H9 (cell line): ENCODE measurements around the gene IQCK. TPM values are rescaled to one million over a fixed set of nuclear protein-coding genes. Genes with fewer than 3 reads are reported as not detected.

Source experiments
- DNase-seq: peaks from one replicate; pipeline ENCODE4 v3.0.0-alpha.2; 2017
- H2AFZ ChIP-seq: one replicate; pipeline ENCODE4 v1.6.1; 2013; ENCODE audit warnings: mild to moderate bottlenecking, low read length, control low read depth, moderate library complexity
- H2AK5ac ChIP-seq: 2 replicates; pipeline ENCODE4 v1.6.1; 2013; ENCODE audit warnings: low read length, control low read depth, mixed read lengths; ENCODE audit not compliant: insufficient read length
- H2BK120ac ChIP-seq: one replicate; pipeline ENCODE4 v1.6.1; 2013; ENCODE audit warnings: low read depth, mild to moderate bottlenecking, low read length, control low read depth, inconsistent platforms; ENCODE audit not compliant: poor library complexity, severe bottlenecking
- H2BK12ac ChIP-seq: 2 replicates; pipeline ENCODE4 v1.6.1; 2013; ENCODE audit warnings: low read length, control low read depth, mixed read lengths, low read depth; ENCODE audit not compliant: insufficient read length
- H2BK15ac ChIP-seq: 2 replicates; pipeline ENCODE4 v1.6.1; 2013; ENCODE audit warnings: low read depth, low read length, control low read depth
- H2BK20ac ChIP-seq: one replicate; pipeline ENCODE4 v1.6.1; 2013; ENCODE audit warnings: low read depth, mild to moderate bottlenecking, low read length, control low read depth, inconsistent platforms; ENCODE audit not compliant: poor library complexity, severe bottlenecking
- H2BK5ac ChIP-seq: 2 replicates; pipeline ENCODE4 v1.6.1; 2013; ENCODE audit warnings: low read length, control low read depth, mixed read lengths; ENCODE audit not compliant: insufficient read length
- H3K14ac ChIP-seq: 2 replicates; pipeline ENCODE4 v1.6.1; 2013; ENCODE audit warnings: low read length, control low read depth; ENCODE audit not compliant: insufficient read depth
- H3K18ac ChIP-seq: 2 replicates; pipeline ENCODE4 v1.6.1; 2013; ENCODE audit warnings: low read depth, mild to moderate bottlenecking, mixed read lengths, low read length, control low read depth; ENCODE audit not compliant: insufficient read length
- H3K23ac ChIP-seq: 2 replicates; pipeline ENCODE4 v1.6.1; 2013; ENCODE audit warnings: low read length, control low read depth, mixed read lengths, low read depth; ENCODE audit not compliant: insufficient read length
- H3K23me2 ChIP-seq: 2 replicates; pipeline ENCODE4 v1.6.1; 2013; ENCODE audit warnings: low read depth, mild to moderate bottlenecking, mixed read lengths, low read length, control low read depth; ENCODE audit not compliant: insufficient read length, poor library complexity, severe bottlenecking
- H3K27ac ChIP-seq: 2 replicates; pipeline ENCODE4 v1.5.1; 2013; ENCODE audit warnings: low read length, control low read depth, mixed read lengths, low read depth; ENCODE audit not compliant: insufficient read length
- H3K27me3 ChIP-seq: 2 replicates; pipeline ENCODE4 v1.6.1; 2013; ENCODE audit warnings: low read length, control low read depth, inconsistent platforms; ENCODE audit not compliant: insufficient read depth
- H3K4ac ChIP-seq: 2 replicates; pipeline ENCODE4 v1.6.1; 2013; ENCODE audit warnings: low read depth, mild to moderate bottlenecking, control low read depth, inconsistent platforms, low read length, moderate library complexity
- H3K4me1 ChIP-seq: 2 replicates; pipeline ENCODE4 v1.6.1; 2013; ENCODE audit warnings: low read length, control low read depth, inconsistent platforms; ENCODE audit not compliant: insufficient read depth
- H3K4me2 ChIP-seq: 2 replicates; pipeline ENCODE4 v1.6.1; 2013; ENCODE audit warnings: low read length, control low read depth, mixed read lengths; ENCODE audit not compliant: insufficient read length, insufficient read depth
- H3K56ac ChIP-seq: 2 replicates; pipeline ENCODE4 v1.6.1; 2013; ENCODE audit warnings: low read depth, mild to moderate bottlenecking, mixed read lengths, low read length, control low read depth; ENCODE audit not compliant: insufficient read length
- H3K79me1 ChIP-seq: 2 replicates; pipeline ENCODE4 v1.6.1; 2013; ENCODE audit warnings: low read depth, mild to moderate bottlenecking, moderate library complexity, low read length, control low read depth, inconsistent platforms; ENCODE audit not compliant: insufficient read depth, poor library complexity, severe bottlenecking
- H3K79me2 ChIP-seq: 2 replicates; pipeline ENCODE4 v1.6.1; 2013; ENCODE audit warnings: low read length, control low read depth, inconsistent platforms; ENCODE audit not compliant: insufficient read depth
- H3K9ac ChIP-seq: 2 replicates; pipeline ENCODE4 v1.6.1; 2013; ENCODE audit warnings: low read length, control low read depth, mixed read lengths; ENCODE audit not compliant: insufficient read length; ENCODE audit errors: extremely low read depth
- H3K9me3 ChIP-seq: one replicate; pipeline ENCODE4 v1.6.1; 2013; ENCODE audit warnings: low read depth, low read length, inconsistent platforms; ENCODE audit not compliant: control insufficient read depth
- H3T11ph ChIP-seq: one replicate; pipeline ENCODE4 v1.6.1; 2013; ENCODE audit warnings: mild to moderate bottlenecking, low read length, control low read depth, inconsistent platforms
- H4K20me1 ChIP-seq: one replicate; pipeline ENCODE4 v1.6.1; 2013; ENCODE audit not compliant: control insufficient read depth, insufficient read length, insufficient read depth
- H4K5ac ChIP-seq: 2 replicates; pipeline ENCODE4 v1.6.1; 2013; ENCODE audit warnings: low read depth, mild to moderate bottlenecking, mixed read lengths, low read length, control low read depth; ENCODE audit not compliant: insufficient read length
- H4K8ac ChIP-seq: replicated peaks from 2 replicates; pipeline ENCODE4 v1.6.1; 2013; ENCODE audit warnings: low read length, control low read depth, mixed read lengths, low read depth; ENCODE audit not compliant: insufficient read length
- H4K91ac ChIP-seq: 2 replicates; pipeline ENCODE4 v1.6.1; 2013; ENCODE audit warnings: low read depth, mild to moderate bottlenecking, moderate library complexity, mixed read lengths, low read length, control low read depth; ENCODE audit not compliant: insufficient read length
- H3K27ac Mint-ChIP-seq, 3 experiments: 2 replicates in 2 of 3; 3 replicates in 1 of 3; pipeline ENCODE4 v1.8.0; 2020 to 2021; ENCODE audit warnings: mixed read lengths in 3 of 3, mild to moderate bottlenecking in 1 of 3, moderate library complexity in 1 of 3
- H3K27me3 Mint-ChIP-seq: 2 replicates; pipeline ENCODE4 v1.8.0; 2021; ENCODE audit warnings: low read depth, mild to moderate bottlenecking, moderate library complexity, mixed read lengths
- H3K36me3 Mint-ChIP-seq, 3 experiments: 2 replicates in 2 of 3; 3 replicates in 1 of 3; pipeline ENCODE4 v1.8.0; 2020 to 2021; ENCODE audit warnings: low read depth in 3 of 3, mixed read lengths in 3 of 3; ENCODE audit not compliant: insufficient read depth in 1 of 3
- H3K4me1 Mint-ChIP-seq, 2 experiments: 2 replicates each; pipeline ENCODE4 v1.8.0; 2020; ENCODE audit warnings: mixed read lengths in 2 of 2
- H3K4me3 Mint-ChIP-seq, 2 experiments: 2 replicates in 1 of 2; 3 replicates in 1 of 2; pipeline ENCODE4 v1.8.0; 2020 to 2021; ENCODE audit warnings: mild to moderate bottlenecking in 2 of 2, mixed read lengths in 2 of 2, moderate library complexity in 1 of 2
- H3K9me3 Mint-ChIP-seq, 2 experiments: 2 replicates in 1 of 2; 3 replicates in 1 of 2; pipeline ENCODE4 v1.8.0; 2020; ENCODE audit warnings: mild to moderate bottlenecking in 2 of 2, mixed read lengths in 2 of 2, moderate library complexity in 1 of 2
- WGBS: extraction: QIAGEN DNeasy Blood & Tissue Kit; methylation state at CpG from one replicate; pipeline ENCODE4 v1.1.7; 2013; ENCODE audit warnings: missing lambda C conversion rate, low lambda C conversion rate, mixed read lengths; ENCODE audit not compliant: insufficient read length; ENCODE audit errors: extremely low coverage; 5-methylcytosine and 5-hydroxymethylcytosine counted together
- total RNA-seq: library from RNA; stranded (reverse); gene quantifications from 2 replicates; pipeline ENCODE4 v1.2.1, GENCODE V29; 2021
- TF ChIP-seq, protein P1 (sequence below): fragments of 200-600 bp; sonication (generic); conservative IDR thresholded peaks from 3 replicates; pipeline ENCODE4 v1.8.0; 2021; ENCODE audit warnings: antibody characterized with exemption, mild to moderate bottlenecking

The IQCK gene
- total RNA-seq, 1 experiment from 2014 or later: 9.0 TPM

DNA sequence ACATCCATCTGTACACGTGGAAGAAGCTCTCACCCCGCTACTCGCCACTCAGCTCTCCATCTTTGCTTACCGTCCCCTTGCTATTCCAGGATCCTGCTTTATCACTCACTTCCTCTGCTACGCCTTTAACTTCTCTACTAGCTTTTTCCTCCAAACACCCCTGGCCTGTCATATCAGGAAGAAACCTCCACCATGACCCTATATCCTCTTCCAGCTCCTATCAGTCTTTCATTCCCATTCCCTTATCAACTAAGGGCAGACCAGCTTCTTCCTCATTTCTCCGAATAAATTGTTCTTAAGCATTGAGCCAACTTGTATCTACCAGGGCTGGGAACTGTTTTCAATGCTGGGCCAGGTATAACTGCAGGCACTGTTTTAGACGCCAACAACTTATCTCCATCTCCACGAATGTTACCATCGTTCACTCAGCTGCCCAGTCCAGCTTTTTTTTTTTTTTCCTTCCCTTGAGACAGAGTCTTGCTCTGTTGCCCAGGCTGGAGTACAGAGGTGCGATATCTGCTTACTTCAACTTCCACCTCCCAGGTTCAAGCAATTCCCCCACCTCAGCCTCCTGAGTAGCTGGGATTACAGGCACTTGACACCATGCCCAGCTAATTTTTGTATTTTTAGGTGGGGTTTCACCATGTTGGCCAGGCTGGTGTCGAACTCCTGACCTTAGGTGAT is 4.3 kb downstream of the IQCK start:
- Histone ChIP-seq H2AK5ac (no peak overlapping the region), H3K79me1 (no peaks in the 10 kb centered on the region), H3K18ac (no peak overlapping the region), H4K91ac (no peak overlapping the region), H3K4me1 (no peaks in the 10 kb centered on the region; the same call in 1 of the 2 replicates), H3K79me2 (peaks cover 1% of the 10 kb centered on the region; the same call in 1 of the 2 replicates), H3K27ac (no peak overlapping the region), H3K9me3 (no peaks in the 10 kb centered on the region), H3T11ph (no peak overlapping the region), H3K4me2 (no peak overlapping the region), H3K23me2 (peaks cover 7% of the 10 kb centered on the region), H3K56ac (no peak overlapping the region), H3K14ac (no peak overlapping the region), H3K4ac (no peak overlapping the region), H2BK5ac (no peak overlapping the region), H3K9ac (no peak overlapping the region), H4K8ac (no peak overlapping the region), H4K5ac (no peak overlapping the region), H2AFZ (no peak overlapping the region), H2BK120ac (no peak overlapping the region), H3K27me3 (no peaks in the 10 kb centered on the region), H2BK20ac (no peak overlapping the region), H3K23ac (no peak overlapping the region), H2BK15ac (no peak overlapping the region), H4K20me1 (no peaks in the 10 kb centered on the region), H2BK12ac (no peak overlapping the region)
- Mint-ChIP-seq H3K4me1 (peaks cover 37 to 45% of the 10 kb centered on the region in 2 experiments), H3K27me3 (no peaks in the 10 kb centered on the region), H3K36me3 (peaks cover 0 to 3% (median under 1%) of the 10 kb centered on the region in 3 experiments; a peak in 3 of 7 replicates), H3K9me3 (no peaks in the 10 kb centered on the region), H3K4me3 (no peak overlapping the region), H3K27ac (no peak overlapping the region; a peak in 1 of 7 replicates)
- TF ChIP-seq, protein P1, sequence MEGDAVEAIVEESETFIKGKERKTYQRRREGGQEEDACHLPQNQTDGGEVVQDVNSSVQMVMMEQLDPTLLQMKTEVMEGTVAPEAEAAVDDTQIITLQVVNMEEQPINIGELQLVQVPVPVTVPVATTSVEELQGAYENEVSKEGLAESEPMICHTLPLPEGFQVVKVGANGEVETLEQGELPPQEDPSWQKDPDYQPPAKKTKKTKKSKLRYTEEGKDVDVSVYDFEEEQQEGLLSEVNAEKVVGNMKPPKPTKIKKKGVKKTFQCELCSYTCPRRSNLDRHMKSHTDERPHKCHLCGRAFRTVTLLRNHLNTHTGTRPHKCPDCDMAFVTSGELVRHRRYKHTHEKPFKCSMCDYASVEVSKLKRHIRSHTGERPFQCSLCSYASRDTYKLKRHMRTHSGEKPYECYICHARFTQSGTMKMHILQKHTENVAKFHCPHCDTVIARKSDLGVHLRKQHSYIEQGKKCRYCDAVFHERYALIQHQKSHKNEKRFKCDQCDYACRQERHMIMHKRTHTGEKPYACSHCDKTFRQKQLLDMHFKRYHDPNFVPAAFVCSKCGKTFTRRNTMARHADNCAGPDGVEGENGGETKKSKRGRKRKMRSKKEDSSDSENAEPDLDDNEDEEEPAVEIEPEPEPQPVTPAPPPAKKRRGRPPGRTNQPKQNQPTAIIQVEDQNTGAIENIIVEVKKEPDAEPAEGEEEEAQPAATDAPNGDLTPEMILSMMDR: no peak
- DNase-seq: no peak
- WGBS: no CpG with 5 or more reads among the region's 11 CpGs
